AG09309 (cell line): ENCODE results near the gene PRDM10.

Experiments used
- DNase-seq: peaks from one replicate; pipeline ENCODE4 v3.0.0-alpha.2; 2010; ENCODE audit warnings: low read depth
- H3K4me3 ChIP-seq: 2 replicates; pipeline ENCODE4 v1.5.1; 2011; ENCODE audit warnings: mild to moderate bottlenecking, low read depth, low read length, moderate library complexity; ENCODE audit not compliant: control insufficient read depth
- TF ChIP-seq, protein P1 (sequence below): IDR thresholded peaks from 2 replicates; pipeline ENCODE4 v1.5.1; 2011; ENCODE audit warnings: mild to moderate bottlenecking, low read depth, low read length, inconsistent platforms; ENCODE audit not compliant: insufficient read depth, control insufficient read depth; ENCODE audit errors: missing control alignments

Gene PRDM10

GRCh38 chr11:130042093-130042591, 39.5 kb upstream of the PRDM10 start:
- H3K4me3 ChIP-seq = no peak overlapping the region
- TF ChIP-seq, protein P1, sequence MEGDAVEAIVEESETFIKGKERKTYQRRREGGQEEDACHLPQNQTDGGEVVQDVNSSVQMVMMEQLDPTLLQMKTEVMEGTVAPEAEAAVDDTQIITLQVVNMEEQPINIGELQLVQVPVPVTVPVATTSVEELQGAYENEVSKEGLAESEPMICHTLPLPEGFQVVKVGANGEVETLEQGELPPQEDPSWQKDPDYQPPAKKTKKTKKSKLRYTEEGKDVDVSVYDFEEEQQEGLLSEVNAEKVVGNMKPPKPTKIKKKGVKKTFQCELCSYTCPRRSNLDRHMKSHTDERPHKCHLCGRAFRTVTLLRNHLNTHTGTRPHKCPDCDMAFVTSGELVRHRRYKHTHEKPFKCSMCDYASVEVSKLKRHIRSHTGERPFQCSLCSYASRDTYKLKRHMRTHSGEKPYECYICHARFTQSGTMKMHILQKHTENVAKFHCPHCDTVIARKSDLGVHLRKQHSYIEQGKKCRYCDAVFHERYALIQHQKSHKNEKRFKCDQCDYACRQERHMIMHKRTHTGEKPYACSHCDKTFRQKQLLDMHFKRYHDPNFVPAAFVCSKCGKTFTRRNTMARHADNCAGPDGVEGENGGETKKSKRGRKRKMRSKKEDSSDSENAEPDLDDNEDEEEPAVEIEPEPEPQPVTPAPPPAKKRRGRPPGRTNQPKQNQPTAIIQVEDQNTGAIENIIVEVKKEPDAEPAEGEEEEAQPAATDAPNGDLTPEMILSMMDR = no peak
- peak; percentile 80 for DNase-seq

- TF ChIP-seq, protein P1 = no peak
- DNase-seq = no peak
- H3K4me3 ChIP-seq = no peak overlapping the region
These were observed 37.8 kb upstream of the PRDM10 start for GRCh38 chr11:130040281-130040940.

- TF ChIP-seq, protein P1 = no peak
- no peak overlapping the region for H3K4me3 ChIP-seq
- no peak for DNase-seq
These were observed 35.4 kb upstream of the PRDM10 start for GRCh38 chr11:130037881-130038585.

DNA sequence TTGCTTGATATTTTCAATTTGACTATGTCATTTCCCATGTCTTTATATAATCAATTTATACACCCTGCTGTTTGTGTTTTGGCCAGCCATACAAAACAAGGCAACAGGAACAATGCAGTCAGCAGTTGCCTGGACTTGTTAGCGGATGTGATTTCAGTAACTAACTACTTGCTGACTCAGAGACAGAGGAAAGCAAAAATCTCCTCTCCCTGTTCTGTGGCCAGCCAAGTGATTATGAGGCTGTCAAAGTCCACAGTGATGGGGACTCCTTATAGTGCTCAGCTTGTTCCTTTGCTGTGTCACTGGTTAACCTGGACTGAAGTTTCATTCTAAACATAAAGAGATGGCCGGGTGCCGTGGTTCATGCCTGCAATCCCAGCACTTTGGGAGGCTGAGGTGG, 34.4 kb upstream of the PRDM10 start:
- no peak for DNase-seq

GRCh38 chr11:130034236-130034635, 31.6 kb upstream of the PRDM10 start:
- TF ChIP-seq, protein P1 = no peak
- no peak overlapping the region for H3K4me3 ChIP-seq
- no peak for DNase-seq

More for the DNA sequence above, 34.4 kb upstream of the PRDM10 start:
- no peak overlapping the region for H3K4me3 ChIP-seq
- TF ChIP-seq, protein P1 = no peak

- TF ChIP-seq, protein P1 = no peak
- DNase-seq = no peak
- no peak overlapping the region for H3K4me3 ChIP-seq
These were observed 30.3 kb upstream of the PRDM10 start for GRCh38 chr11:130032931-130033330.
